Measurements from ENCODE around the gene SKI. TPM values are rescaled to one million over a fixed set of nuclear protein-coding genes. Genes with fewer than 3 reads are reported as not detected.

SKI gene
- total RNA-seq, 1 experiment from 2014 or later: 38.2 TPM

- Mint-ChIP-seq H3K27ac (ENCODE audit: unreplicated experiment) (no peak overlapping the region), H3K36me3 (ENCODE audit: insufficient read depth, unreplicated experiment) (peaks cover 4% of the 10 kb centered on the region), H3K4me1 (ENCODE audit: low read depth, unreplicated experiment) (no peaks in the 10 kb centered on the region), H3K27me3 (ENCODE audit: insufficient read depth, unreplicated experiment) (no peaks in the 10 kb centered on the region), H3K9me3 (ENCODE audit: unreplicated experiment) (no peaks in the 10 kb centered on the region), H3K4me3 (ENCODE audit: unreplicated experiment) (no peak overlapping the region)
- intact Hi-C loops (cut with micrococcal nuclease; ENCODE audit: unreplicated experiment): no loop called here
- TF ChIP-seq, protein P1, sequence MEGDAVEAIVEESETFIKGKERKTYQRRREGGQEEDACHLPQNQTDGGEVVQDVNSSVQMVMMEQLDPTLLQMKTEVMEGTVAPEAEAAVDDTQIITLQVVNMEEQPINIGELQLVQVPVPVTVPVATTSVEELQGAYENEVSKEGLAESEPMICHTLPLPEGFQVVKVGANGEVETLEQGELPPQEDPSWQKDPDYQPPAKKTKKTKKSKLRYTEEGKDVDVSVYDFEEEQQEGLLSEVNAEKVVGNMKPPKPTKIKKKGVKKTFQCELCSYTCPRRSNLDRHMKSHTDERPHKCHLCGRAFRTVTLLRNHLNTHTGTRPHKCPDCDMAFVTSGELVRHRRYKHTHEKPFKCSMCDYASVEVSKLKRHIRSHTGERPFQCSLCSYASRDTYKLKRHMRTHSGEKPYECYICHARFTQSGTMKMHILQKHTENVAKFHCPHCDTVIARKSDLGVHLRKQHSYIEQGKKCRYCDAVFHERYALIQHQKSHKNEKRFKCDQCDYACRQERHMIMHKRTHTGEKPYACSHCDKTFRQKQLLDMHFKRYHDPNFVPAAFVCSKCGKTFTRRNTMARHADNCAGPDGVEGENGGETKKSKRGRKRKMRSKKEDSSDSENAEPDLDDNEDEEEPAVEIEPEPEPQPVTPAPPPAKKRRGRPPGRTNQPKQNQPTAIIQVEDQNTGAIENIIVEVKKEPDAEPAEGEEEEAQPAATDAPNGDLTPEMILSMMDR (IDR thresholded peaks at IDR 0.05; ENCODE audit: insufficient read depth in 1 of 2, low read depth in 1 of 2, low read length in 1 of 2, severe bottlenecking in 1 of 2, unreplicated experiment in 1 of 2): no peak
- no TSS peak for BruUV-seq (replicated peaks)
- no peaks in the 10 kb centered on the region for H3K36me3 ChIP-seq (ENCODE audit: control insufficient read depth, insufficient read depth, low read length)
- ChIA-PET POLR2A (no interaction called here), CTCF (no interaction called here)
- no peak overlapping the region for H3K4me3 ChIP-seq (ENCODE audit: low read depth, low read length)
- no peaks in the 10 kb centered on the region for H3K4me1 ChIP-seq
- H3K9me3 ChIP-seq: no peaks in the 10 kb centered on the region
- DNase-seq: no peak
- H3K27me3 ChIP-seq (replicated peaks; ENCODE audit: control insufficient read depth, insufficient read depth, low read length): no peaks in the 10 kb centered on the region
Measured at GRCh38 chr1:2340086-2340917, 112.2 kb downstream of the SKI start.

GRCh38 chr1:2340918-2341254, 112.8 kb downstream of the SKI start:
- ChIA-PET CTCF (no interaction called here), POLR2A (no interaction called here)
- no peaks in the 10 kb centered on the region for H3K27me3 Mint-ChIP-seq (ENCODE audit: insufficient read depth, unreplicated experiment)
- no peaks in the 10 kb centered on the region for H3K4me1 Mint-ChIP-seq (ENCODE audit: low read depth, unreplicated experiment)
- H3K36me3 ChIP-seq (ENCODE audit: control insufficient read depth, insufficient read depth, low read length): no peaks in the 10 kb centered on the region
- DNase-seq: no peak
- H3K9me3 Mint-ChIP-seq (ENCODE audit: unreplicated experiment): no peaks in the 10 kb centered on the region
- intact Hi-C loops (cut with micrococcal nuclease; ENCODE audit: unreplicated experiment): no loop called here
- no peaks in the 10 kb centered on the region for H3K9me3 ChIP-seq
- no peaks in the 10 kb centered on the region for H3K4me1 ChIP-seq
- no TSS peak for BruUV-seq (replicated peaks)
- H3K36me3 Mint-ChIP-seq (ENCODE audit: insufficient read depth, unreplicated experiment): peaks cover 4% of the 10 kb centered on the region
- no peak overlapping the region for H3K4me3 Mint-ChIP-seq (ENCODE audit: unreplicated experiment)
- no peaks in the 10 kb centered on the region for H3K27me3 ChIP-seq (replicated peaks; ENCODE audit: control insufficient read depth, insufficient read depth, low read length)
- H3K27ac Mint-ChIP-seq (ENCODE audit: unreplicated experiment): no peak overlapping the region
- TF ChIP-seq, protein P1 (IDR thresholded peaks at IDR 0.05; ENCODE audit: insufficient read depth in 1 of 2, low read depth in 1 of 2, low read length in 1 of 2, severe bottlenecking in 1 of 2, unreplicated experiment in 1 of 2): no peak
- no peak overlapping the region for H3K4me3 ChIP-seq (ENCODE audit: low read depth, low read length)

DNA sequence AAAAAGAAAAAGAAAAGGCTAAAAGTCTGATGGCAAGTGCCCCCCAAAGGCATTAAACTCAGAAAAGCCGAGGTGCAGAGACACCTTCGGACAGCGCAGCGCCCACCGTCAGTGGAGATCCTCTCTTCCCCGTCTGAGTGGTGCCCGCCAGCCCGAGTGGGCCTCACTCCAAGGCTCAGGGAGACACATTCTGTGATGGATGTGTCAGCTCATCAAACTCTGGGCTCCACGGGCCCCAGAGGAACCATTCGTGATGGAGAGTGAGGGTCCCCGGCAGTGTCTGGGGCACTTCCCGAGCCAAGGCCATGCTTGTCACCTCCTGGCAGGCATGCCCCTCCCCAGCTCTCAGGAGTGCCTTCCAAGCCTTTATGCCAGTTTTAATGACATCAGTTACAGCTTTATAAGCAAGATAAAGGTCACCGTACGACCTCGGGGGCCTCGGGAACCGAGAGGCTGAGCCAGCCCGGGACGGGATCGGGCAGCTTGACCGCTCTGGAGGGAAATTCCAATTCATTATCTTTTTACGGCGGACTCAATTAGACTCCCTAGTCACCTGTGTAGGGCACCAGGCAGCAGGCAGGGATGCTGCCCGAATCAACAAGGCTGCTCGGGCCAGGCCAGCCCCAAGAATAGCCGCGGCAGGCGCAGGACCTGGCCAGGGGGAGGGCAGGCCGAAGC, 113.7 kb downstream of the SKI start:
- Mint-ChIP-seq H3K27ac (ENCODE audit: unreplicated experiment) (no peak overlapping the region), H3K4me3 (ENCODE audit: unreplicated experiment) (no peak overlapping the region), H3K36me3 (ENCODE audit: insufficient read depth, unreplicated experiment) (peaks cover 4% of the 10 kb centered on the region), H3K27me3 (ENCODE audit: insufficient read depth, unreplicated experiment) (no peaks in the 10 kb centered on the region), H3K9me3 (ENCODE audit: unreplicated experiment) (no peaks in the 10 kb centered on the region), H3K4me1 (ENCODE audit: low read depth, unreplicated experiment) (no peaks in the 10 kb centered on the region)
- ChIA-PET CTCF (no interaction called here), POLR2A (no interaction called here)
- Histone ChIP-seq H3K27me3 (replicated peaks; ENCODE audit: control insufficient read depth, insufficient read depth, low read length) (no peaks in the 10 kb centered on the region), H3K36me3 (ENCODE audit: control insufficient read depth, insufficient read depth, low read length) (no peaks in the 10 kb centered on the region), H3K9me3 (no peaks in the 10 kb centered on the region), H3K4me1 (no peaks in the 10 kb centered on the region), H3K4me3 (ENCODE audit: low read depth, low read length) (no peak overlapping the region)
- TF ChIP-seq, protein P1 (IDR thresholded peaks at IDR 0.05; ENCODE audit: insufficient read depth in 1 of 2, low read depth in 1 of 2, low read length in 1 of 2, severe bottlenecking in 1 of 2, unreplicated experiment in 1 of 2): no peak
- DNase-seq: no peak
- no TSS peak for BruUV-seq (replicated peaks)
- intact Hi-C loops (cut with micrococcal nuclease; ENCODE audit: unreplicated experiment): no loop called here
